ENCODE data around the gene MICOS13. TPM values are rescaled to one million over a fixed set of nuclear protein-coding genes. Genes with fewer than 3 reads are reported as not detected.

Gene MICOS13
- total and polyA plus RNA-seq, 10 of the 15 experiments (the other 5 are each of a cell fraction or from before 2014, with no cell fraction given) = 9.4 to 211 (median 51.3) TPM

DNA sequence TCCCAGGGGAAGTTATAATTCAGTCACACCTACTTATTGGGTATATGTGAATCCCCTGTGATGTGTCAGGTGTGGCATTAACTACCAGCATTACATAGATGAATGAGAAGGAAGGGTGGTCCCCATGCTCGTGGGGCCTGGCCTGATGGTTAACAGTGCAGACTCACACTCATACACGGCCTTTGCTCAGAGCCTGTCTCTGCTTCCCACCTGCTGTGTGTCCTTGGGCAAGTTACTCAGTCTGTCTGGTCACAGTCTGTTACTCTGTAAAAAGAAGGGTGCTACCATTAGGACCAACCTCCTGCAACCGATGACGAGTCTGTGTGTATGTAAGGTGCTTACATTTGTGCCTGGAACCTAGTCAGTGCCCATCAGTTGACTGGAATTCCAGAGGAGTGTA, 33.6 kb downstream of the MICOS13 start:
- 49% methylated on average over 4 of the region's 4 CpGs for WGBS (ENCODE audit: insufficient coverage, insufficient replicate concordance, low lambda C conversion rate, missing lambda C conversion rate)
- no TSS peak for BruUV-seq (replicated peaks)
- Histone ChIP-seq H2AFZ (ENCODE audit: control insufficient read depth, low read depth, low read length) (no peak overlapping the region), H3K9me3 (replicated peaks; ENCODE audit: control insufficient read depth, insufficient read depth, low read length) (no peaks in the 10 kb centered on the region), H3K4me2 (ENCODE audit: control insufficient read depth, insufficient read depth) (no peak overlapping the region), H4K20me1 (ENCODE audit: control insufficient read depth, insufficient read depth) (peaks cover 13% of the 10 kb centered on the region), H3K9ac (ENCODE audit: control insufficient read depth, insufficient read depth, low read length) (no peak overlapping the region), H3K79me2 (ENCODE audit: control insufficient read depth, insufficient read depth, low read length) (peaks cover 8% of the 10 kb centered on the region), H3K36me3 (ENCODE audit: control insufficient read depth in 2 of 2, insufficient read depth in 2 of 2, low read length in 1 of 2) (peaks cover 45 to 64% of the 10 kb centered on the region in 2 experiments), H3K4me1 (ENCODE audit: control insufficient read depth, insufficient read depth, low read length) (no peaks in the 10 kb centered on the region), H3K27ac (ENCODE audit: control insufficient read depth, insufficient read depth) (no peak overlapping the region), H3K4me3 (no peak overlapping the region), H3K27me3 (replicated peaks in 1 of 2; ENCODE audit: control insufficient read depth in 2 of 2, insufficient read depth in 2 of 2, low read length in 1 of 2) (no peaks in the 10 kb centered on the region)
- ATAC-seq (no peak), FAIRE-seq (no peak), DNase-seq (ENCODE audit: low read depth, low spot score) (no peak)
- POLR2A ChIA-PET = no interaction called here
- CTCF ChIA-PET = no interaction called here
- RAD21 ChIA-PET (ENCODE audit: unreplicated experiment) = no interaction called here
- intact Hi-C loops (cut with micrococcal nuclease; ENCODE audit: unreplicated experiment) = no loop called here
- in situ Hi-C loops (cut with MboI) = no loop called here
- SMC1A ChIA-PET (ENCODE audit: uncharacterized antibody, unreplicated experiment) = no interaction called here
- TF ChIP-seq KAT2A (conservative IDR thresholded peaks at IDR 0.05; ENCODE audit: control insufficient read depth, low read depth, low read length) = no peak
- no peak for TF ChIP-seq RAD21 (IDR thresholded peaks at IDR 0.05; ENCODE audit: insufficient read depth, low read depth, low read length)
- no peak for TF ChIP-seq NR2F1 (conservative IDR thresholded peaks at IDR 0.05)
- TF ChIP-seq BRCA1 (IDR thresholded peaks at IDR 0.05; ENCODE audit: low read depth, low read length) = no peak
- no peak for TF ChIP-seq ZNF274 (IDR thresholded peaks at IDR 0.05; ENCODE audit: insufficient read depth, insufficient read length)
- TF ChIP-seq EZH2 (IDR thresholded peaks at IDR 0.05; ENCODE audit: borderline replicate concordance, control insufficient read depth, low read depth, low read length) = no peak
- no peak for TF ChIP-seq SP1 (IDR thresholded peaks at IDR 0.05; ENCODE audit: low read depth, low read length)
- no peak for TF ChIP-seq SIN3A (IDR thresholded peaks at IDR 0.05; ENCODE audit: low read depth, low read length)
- TF ChIP-seq HCFC1 (IDR thresholded peaks at IDR 0.05; ENCODE audit: low read length) = no peak
- TF ChIP-seq RFX5 (IDR thresholded peaks at IDR 0.05; ENCODE audit: low read depth, low read length) = no peak
- no peak for TF ChIP-seq HDAC2 (IDR thresholded peaks at IDR 0.05)
- TF ChIP-seq, protein P1, sequence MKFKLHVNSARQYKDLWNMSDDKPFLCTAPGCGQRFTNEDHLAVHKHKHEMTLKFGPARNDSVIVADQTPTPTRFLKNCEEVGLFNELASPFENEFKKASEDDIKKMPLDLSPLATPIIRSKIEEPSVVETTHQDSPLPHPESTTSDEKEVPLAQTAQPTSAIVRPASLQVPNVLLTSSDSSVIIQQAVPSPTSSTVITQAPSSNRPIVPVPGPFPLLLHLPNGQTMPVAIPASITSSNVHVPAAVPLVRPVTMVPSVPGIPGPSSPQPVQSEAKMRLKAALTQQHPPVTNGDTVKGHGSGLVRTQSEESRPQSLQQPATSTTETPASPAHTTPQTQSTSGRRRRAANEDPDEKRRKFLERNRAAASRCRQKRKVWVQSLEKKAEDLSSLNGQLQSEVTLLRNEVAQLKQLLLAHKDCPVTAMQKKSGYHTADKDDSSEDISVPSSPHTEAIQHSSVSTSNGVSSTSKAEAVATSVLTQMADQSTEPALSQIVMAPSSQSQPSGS (IDR thresholded peaks at IDR 0.05; ENCODE audit: low read length) = no peak
- TF ChIP-seq, protein P2, sequence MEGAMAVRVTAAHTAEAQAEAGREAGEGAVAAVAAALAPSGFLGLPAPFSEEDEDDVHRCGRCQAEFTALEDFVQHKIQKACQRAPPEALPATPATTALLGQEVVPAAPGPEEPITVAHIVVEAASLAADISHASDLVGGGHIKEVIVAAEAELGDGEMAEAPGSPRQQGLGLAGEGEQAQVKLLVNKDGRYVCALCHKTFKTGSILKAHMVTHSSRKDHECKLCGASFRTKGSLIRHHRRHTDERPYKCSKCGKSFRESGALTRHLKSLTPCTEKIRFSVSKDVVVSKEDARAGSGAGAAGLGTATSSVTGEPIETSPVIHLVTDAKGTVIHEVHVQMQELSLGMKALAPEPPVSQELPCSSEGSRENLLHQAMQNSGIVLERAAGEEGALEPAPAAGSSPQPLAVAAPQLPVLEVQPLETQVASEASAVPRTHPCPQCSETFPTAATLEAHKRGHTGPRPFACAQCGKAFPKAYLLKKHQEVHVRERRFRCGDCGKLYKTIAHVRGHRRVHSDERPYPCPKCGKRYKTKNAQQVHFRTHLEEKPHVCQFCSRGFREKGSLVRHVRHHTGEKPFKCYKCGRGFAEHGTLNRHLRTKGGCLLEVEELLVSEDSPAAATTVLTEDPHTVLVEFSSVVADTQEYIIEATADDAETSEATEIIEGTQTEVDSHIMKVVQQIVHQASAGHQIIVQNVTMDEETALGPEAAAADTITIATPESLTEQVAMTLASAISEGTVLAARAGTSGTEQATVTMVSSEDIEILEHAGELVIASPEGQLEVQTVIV (IDR thresholded peaks at IDR 0.05; ENCODE audit: borderline replicate concordance, partially characterized antibody) = no peak
- TF ChIP-seq SRF (IDR thresholded peaks at IDR 0.05; ENCODE audit: low read depth in 2 of 2, low read length in 2 of 2) = no peak
- no peak for TF ChIP-seq FOXK2 (IDR thresholded peaks at IDR 0.05)
- no peak for TF ChIP-seq BHLHE40 (IDR thresholded peaks at IDR 0.05; ENCODE audit: borderline replicate concordance in 1 of 2, low read depth in 2 of 2, low read length in 1 of 2)
- TF ChIP-seq, protein P3, sequence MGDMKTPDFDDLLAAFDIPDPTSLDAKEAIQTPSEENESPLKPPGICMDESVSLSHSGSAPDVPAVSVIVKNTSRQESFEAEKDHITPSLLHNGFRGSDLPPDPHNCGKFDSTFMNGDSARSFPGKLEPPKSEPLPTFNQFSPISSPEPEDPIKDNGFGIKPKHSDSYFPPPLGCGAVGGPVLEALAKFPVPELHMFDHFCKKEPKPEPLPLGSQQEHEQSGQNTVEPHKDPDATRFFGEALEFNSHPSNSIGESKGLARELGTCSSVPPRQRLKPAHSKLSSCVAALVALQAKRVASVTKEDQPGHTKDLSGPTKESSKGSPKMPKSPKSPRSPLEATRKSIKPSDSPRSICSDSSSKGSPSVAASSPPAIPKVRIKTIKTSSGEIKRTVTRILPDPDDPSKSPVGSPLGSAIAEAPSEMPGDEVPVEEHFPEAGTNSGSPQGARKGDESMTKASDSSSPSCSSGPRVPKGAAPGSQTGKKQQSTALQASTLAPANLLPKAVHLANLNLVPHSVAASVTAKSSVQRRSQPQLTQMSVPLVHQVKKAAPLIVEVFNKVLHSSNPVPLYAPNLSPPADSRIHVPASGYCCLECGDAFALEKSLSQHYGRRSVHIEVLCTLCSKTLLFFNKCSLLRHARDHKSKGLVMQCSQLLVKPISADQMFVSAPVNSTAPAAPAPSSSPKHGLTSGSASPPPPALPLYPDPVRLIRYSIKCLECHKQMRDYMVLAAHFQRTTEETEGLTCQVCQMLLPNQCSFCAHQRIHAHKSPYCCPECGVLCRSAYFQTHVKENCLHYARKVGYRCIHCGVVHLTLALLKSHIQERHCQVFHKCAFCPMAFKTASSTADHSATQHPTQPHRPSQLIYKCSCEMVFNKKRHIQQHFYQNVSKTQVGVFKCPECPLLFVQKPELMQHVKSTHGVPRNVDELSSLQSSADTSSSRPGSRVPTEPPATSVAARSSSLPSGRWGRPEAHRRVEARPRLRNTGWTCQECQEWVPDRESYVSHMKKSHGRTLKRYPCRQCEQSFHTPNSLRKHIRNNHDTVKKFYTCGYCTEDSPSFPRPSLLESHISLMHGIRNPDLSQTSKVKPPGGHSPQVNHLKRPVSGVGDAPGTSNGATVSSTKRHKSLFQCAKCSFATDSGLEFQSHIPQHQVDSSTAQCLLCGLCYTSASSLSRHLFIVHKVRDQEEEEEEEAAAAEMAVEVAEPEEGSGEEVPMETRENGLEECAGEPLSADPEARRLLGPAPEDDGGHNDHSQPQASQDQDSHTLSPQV (IDR thresholded peaks at IDR 0.05) = no peak
- no peak for TF ChIP-seq CEBPB (IDR thresholded peaks at IDR 0.05; ENCODE audit: borderline replicate concordance in 1 of 2, low read depth in 2 of 2, low read length in 2 of 2)
- TF ChIP-seq MTA2 (IDR thresholded peaks at IDR 0.05; ENCODE audit: low read depth) = no peak

All from GM12878 (cell line).